Rectal smooth muscle tissue (tissue), 1 donor: Measurements from ENCODE around the gene CTSG.
"Not testable (repeated sequence)": the region's sequence is repeated elsewhere in the genome, so short reads cannot be mapped to it uniquely, and the experiment has no call there.

Experiments
- H3K27ac ChIP-seq: one replicate; pipeline ENCODE4 v1.7.0; 2013; ENCODE audit warnings: low read depth, low read length, inconsistent platforms
- H3K27me3 ChIP-seq: one replicate; pipeline ENCODE4 v1.7.0; 2013; ENCODE audit warnings: low read length; ENCODE audit not compliant: control insufficient read depth, insufficient read depth
- H3K36me3 ChIP-seq: one replicate; pipeline ENCODE4 v1.7.0; 2013; ENCODE audit warnings: low read length; ENCODE audit not compliant: control insufficient read depth, insufficient read depth
- H3K4me1 ChIP-seq: one replicate; pipeline ENCODE4 v1.7.0; 2013; ENCODE audit warnings: low read length; ENCODE audit not compliant: control insufficient read depth, insufficient read depth
- H3K4me3 ChIP-seq: one replicate; pipeline ENCODE4 v1.7.0; 2013; ENCODE audit warnings: low read length
- H3K9ac ChIP-seq: one replicate; pipeline ENCODE4 v1.7.0; 2013; ENCODE audit warnings: low read length

CTSG gene

GRCh38 chr14:24584402-24584801 is 8.4 kb upstream of the CTSG start:
- not testable (repeated sequence) for H3K27ac ChIP-seq, H3K27me3 ChIP-seq, H3K36me3 ChIP-seq, H3K4me3 ChIP-seq, H3K4me1 ChIP-seq, H3K9ac ChIP-seq

- H3K27ac ChIP-seq = no peak overlapping the region
- no peak overlapping the region for H3K4me3 ChIP-seq
- no peaks in the 10 kb centered on the region for H3K4me1 ChIP-seq
- no peaks in the 10 kb centered on the region for H3K27me3 ChIP-seq
- no peaks in the 10 kb centered on the region for H3K36me3 ChIP-seq
- H3K9ac ChIP-seq = no peak overlapping the region
Measured at GRCh38 chr14:24578558-24578957, 2.5 kb upstream of the CTSG start.

DNA sequence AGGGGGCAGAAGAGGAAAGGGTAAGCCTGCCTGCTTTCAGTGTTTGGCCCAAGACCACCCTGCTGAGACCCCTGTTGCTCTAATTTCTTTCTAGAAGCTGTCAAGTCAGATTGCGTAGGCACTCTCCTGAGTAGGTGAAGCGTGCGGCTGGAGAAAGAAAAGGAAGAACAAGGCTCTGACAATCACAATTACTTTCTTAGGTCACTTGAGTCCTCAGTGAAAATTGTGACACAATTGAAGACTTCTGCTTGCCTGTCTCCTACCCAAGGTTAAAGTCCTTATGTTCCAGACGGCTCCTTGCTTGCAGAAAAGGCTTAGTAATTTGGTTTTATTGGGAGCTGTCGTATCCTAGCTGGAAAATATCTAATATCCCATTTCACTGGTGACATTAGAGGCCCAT is 721 bp upstream of the CTSG start:
- Histone ChIP-seq H3K27me3 (no peaks in the 10 kb centered on the region), H3K27ac (no peak overlapping the region), H3K4me3 (no peak overlapping the region), H3K36me3 (no peaks in the 10 kb centered on the region), H3K9ac (no peak overlapping the region), H3K4me1 (no peaks in the 10 kb centered on the region)

GRCh38 chr14:24574206-24574774 is 1.8 kb downstream of the CTSG start:
- Histone ChIP-seq H3K36me3 (no peaks in the 10 kb centered on the region), H3K9ac (no peak overlapping the region), H3K27me3 (no peaks in the 10 kb centered on the region), H3K4me1 (no peaks in the 10 kb centered on the region), H3K4me3 (no peak overlapping the region), H3K27ac (no peak overlapping the region)

GRCh38 chr14:24566318-24566717 is 9.7 kb downstream of the CTSG start:
- Histone ChIP-seq H3K9ac (no peak overlapping the region), H3K4me1 (no peaks in the 10 kb centered on the region), H3K36me3 (no peaks in the 10 kb centered on the region), H3K27ac (no peak overlapping the region), H3K27me3 (no peaks in the 10 kb centered on the region), H3K4me3 (no peak overlapping the region)

DNA sequence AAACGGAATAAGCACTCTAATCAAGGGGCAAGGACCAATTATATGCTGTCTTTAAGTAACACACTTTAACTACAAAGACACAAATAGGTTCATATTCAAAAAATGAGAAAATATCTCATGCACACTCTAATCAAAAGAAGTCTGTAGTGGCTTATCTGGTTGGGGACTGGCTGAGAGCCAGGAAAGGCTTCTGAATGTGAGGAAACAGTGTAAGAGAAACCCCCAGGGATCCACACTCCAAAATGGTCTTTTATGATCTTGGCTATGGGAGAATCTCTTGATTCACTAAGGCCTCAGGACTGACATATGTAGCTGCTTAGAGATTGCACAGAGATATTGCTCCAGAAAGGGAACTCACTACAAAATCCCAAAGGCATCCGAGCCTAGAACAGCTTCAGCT is 10.3 kb downstream of the CTSG start:
- Histone ChIP-seq H3K36me3 (no peaks in the 10 kb centered on the region), H3K27ac (no peak overlapping the region), H3K4me3 (no peak overlapping the region), H3K4me1 (no peaks in the 10 kb centered on the region), H3K9ac (no peak overlapping the region), H3K27me3 (no peaks in the 10 kb centered on the region)

DNA sequence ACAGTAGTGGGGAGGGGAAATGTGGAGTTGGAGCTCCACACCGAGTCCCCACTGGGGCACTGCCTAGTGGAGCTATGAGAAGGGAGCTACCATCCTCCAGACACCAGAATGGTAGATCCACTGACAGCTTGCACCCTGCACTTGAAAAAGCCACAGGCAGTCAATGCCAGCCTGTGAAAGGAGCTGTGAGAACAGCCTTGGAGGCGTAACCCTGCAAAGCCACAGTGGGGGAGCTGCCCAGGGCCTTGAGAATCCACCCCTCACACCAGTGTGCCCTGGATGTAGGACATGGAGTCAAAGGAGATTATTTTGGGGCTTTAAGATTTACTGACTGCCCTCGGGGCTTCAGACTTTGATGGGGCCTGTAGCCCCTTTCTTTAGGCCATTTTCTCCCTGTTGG is 12.5 kb downstream of the CTSG start:
- no peaks in the 10 kb centered on the region for H3K36me3 ChIP-seq
- no peaks in the 10 kb centered on the region for H3K27me3 ChIP-seq
- no peak overlapping the region for H3K4me3 ChIP-seq
- no peak overlapping the region for H3K9ac ChIP-seq
- H3K27ac ChIP-seq = no peak overlapping the region
- H3K4me1 ChIP-seq = no peaks in the 10 kb centered on the region

- no peak overlapping the region for H3K27ac ChIP-seq
- H3K4me3 ChIP-seq = no peak overlapping the region
- no peaks in the 10 kb centered on the region for H3K36me3 ChIP-seq
- no peaks in the 10 kb centered on the region for H3K4me1 ChIP-seq
- H3K27me3 ChIP-seq = no peaks in the 10 kb centered on the region
- H3K9ac ChIP-seq = no peak overlapping the region
Measured at GRCh38 chr14:24556756-24557155, 19.3 kb downstream of the CTSG start.

DNA sequence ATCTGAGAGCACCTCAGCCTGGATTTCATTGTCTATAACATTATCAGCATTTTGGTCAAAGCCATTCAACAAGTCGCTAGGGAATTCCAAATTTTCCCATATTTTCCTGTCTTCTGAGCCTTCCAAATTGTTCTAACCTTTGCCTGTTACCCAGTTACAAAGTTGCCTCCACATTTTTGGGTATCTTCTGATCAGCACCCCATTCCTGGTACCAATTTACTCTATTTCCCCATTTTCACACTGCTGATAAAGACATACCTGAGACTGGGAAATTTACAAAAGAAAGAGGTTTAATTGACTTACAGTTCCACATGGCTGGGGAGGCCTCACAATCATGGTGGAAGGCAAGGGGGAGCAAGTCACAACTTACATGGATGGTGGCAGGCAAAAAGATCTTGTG is 27.0 kb downstream of the CTSG start:
- H3K9ac ChIP-seq, H3K27me3 ChIP-seq, H3K36me3 ChIP-seq, H3K27ac ChIP-seq, H3K4me1 ChIP-seq, H3K4me3 ChIP-seq: not testable (repeated sequence)

DNA sequence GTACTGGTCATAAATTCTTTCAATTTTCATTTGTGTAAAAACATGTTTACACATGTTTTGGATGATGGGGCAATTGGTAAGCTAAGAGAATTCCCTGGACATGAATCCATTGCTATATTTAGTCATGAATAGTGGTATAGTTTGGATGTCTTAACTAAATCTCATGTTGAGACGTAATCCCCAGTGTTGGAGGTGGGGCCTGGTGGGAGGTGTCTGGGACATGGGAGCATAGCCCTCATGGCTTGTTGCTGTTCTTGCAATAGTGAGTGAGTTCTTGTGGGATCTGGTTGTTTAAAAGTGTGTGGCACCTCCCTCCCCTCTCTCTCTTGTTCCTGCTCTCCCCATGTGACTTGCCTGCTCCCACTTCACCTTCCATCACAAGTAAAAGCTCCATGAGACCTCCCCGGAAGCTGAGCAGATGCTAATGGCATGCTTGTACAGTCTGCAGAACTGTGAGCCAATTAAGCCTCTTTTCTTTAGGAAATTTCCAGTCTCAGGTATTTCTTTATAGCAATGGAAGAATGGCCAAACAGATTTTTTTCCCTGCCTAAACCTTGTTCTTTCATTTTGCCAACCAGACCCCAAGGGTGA is 33.6 kb downstream of the CTSG start:
- Histone ChIP-seq H3K4me3 (no peak overlapping the region), H3K4me1 (no peaks in the 10 kb centered on the region), H3K27me3 (no peaks in the 10 kb centered on the region), H3K9ac (no peak overlapping the region), H3K27ac (no peak overlapping the region), H3K36me3 (no peaks in the 10 kb centered on the region)

DNA sequence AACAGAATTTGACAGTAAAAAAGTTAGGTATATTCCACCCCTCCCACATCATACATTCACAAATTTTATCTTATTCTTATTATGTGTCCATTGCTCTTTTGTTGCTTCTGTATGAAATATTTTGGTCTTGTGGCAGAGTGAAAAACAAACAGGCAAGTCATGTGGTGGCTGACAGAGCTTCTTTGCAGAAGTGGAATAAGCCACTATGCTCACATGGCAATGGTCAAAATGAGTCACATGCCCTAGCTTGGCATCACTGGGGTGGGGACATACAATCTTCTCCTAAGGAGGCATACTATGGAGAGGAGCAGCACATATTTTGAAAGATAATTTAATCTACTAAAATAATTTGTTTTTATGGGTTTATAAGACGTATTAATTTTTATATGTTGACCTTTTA is 40.3 kb downstream of the CTSG start:
- Histone ChIP-seq H3K4me3 (no peak overlapping the region), H3K36me3 (no peaks in the 10 kb centered on the region), H3K4me1 (no peaks in the 10 kb centered on the region), H3K27me3 (no peaks in the 10 kb centered on the region), H3K9ac (no peak overlapping the region), H3K27ac (no peak overlapping the region)

GRCh38 chr14:24534286-24534685 is 41.8 kb downstream of the CTSG start:
- no peak overlapping the region for H3K9ac ChIP-seq
- no peak overlapping the region for H3K4me3 ChIP-seq
- H3K36me3 ChIP-seq = no peaks in the 10 kb centered on the region
- H3K4me1 ChIP-seq = no peaks in the 10 kb centered on the region
- no peaks in the 10 kb centered on the region for H3K27me3 ChIP-seq
- no peak overlapping the region for H3K27ac ChIP-seq

GRCh38 chr14:24525877-24526620 is 50.0 kb downstream of the CTSG start:
- H3K36me3 ChIP-seq, H3K4me3 ChIP-seq, H3K27me3 ChIP-seq, H3K27ac ChIP-seq, H3K9ac ChIP-seq, H3K4me1 ChIP-seq: not testable (repeated sequence)
